Ishikawa (cell line): ENCODE data around the gene ADCY9.

Experiments
- CEBPB ChIP-seq: IDR thresholded peaks from 2 replicates; pipeline ENCODE4 v1.6.1; 2012
- CREB1 ChIP-seq: IDR thresholded peaks from 2 replicates; pipeline ENCODE4 v1.6.1; 2012; ENCODE audit warnings: low read depth
- EGR1 ChIP-seq: IDR thresholded peaks from 2 replicates; pipeline ENCODE4 v1.6.1; 2012
- EP300 ChIP-seq: IDR thresholded peaks from 2 replicates; pipeline ENCODE4 v1.6.1; 2012; ENCODE audit warnings: borderline replicate concordance
- FOXM1 ChIP-seq: IDR thresholded peaks from 2 replicates; pipeline ENCODE4 v1.6.1; 2012; ENCODE audit warnings: low read depth, borderline replicate concordance
- MAX ChIP-seq: IDR thresholded peaks from 2 replicates; pipeline ENCODE4 v1.6.1; 2012
- NFIC ChIP-seq: IDR thresholded peaks from 2 replicates; pipeline ENCODE4 v1.6.1; 2012
- RAD21 ChIP-seq: IDR thresholded peaks from 2 replicates; pipeline ENCODE4 v1.6.1; 2012; ENCODE audit warnings: low read depth
- TAF1 ChIP-seq: IDR thresholded peaks from 2 replicates; pipeline ENCODE4 v1.6.1; 2012; ENCODE audit warnings: low read depth, mild to moderate bottlenecking
- TCF12 ChIP-seq: IDR thresholded peaks from 2 replicates; pipeline ENCODE4 v1.6.1; 2012; ENCODE audit warnings: low read depth
- TEAD4 ChIP-seq: IDR thresholded peaks from 2 replicates; pipeline ENCODE4 v1.6.1; 2012
- USF1 ChIP-seq: IDR thresholded peaks from 2 replicates; pipeline ENCODE4 v1.6.1; 2012
- YY1 ChIP-seq: IDR thresholded peaks from 2 replicates; pipeline ENCODE4 v1.6.1; 2012; ENCODE audit warnings: low read depth
- TF ChIP-seq, protein P1 (sequence below): IDR thresholded peaks from 2 replicates; pipeline ENCODE4 v1.6.1; 2012; ENCODE audit warnings: low read depth, mild to moderate bottlenecking

- TF ChIP-seq EGR1 (no peak), EP300 (no peak), CREB1 (no peak), CEBPB (no peak), MAX (no peak), NFIC (no peak), USF1 (no peak), FOXM1 (no peak), YY1 (no peak), RAD21 (no peak), TAF1 (no peak), TCF12 (no peak), TEAD4 (no peak)
- TF ChIP-seq, protein P1, sequence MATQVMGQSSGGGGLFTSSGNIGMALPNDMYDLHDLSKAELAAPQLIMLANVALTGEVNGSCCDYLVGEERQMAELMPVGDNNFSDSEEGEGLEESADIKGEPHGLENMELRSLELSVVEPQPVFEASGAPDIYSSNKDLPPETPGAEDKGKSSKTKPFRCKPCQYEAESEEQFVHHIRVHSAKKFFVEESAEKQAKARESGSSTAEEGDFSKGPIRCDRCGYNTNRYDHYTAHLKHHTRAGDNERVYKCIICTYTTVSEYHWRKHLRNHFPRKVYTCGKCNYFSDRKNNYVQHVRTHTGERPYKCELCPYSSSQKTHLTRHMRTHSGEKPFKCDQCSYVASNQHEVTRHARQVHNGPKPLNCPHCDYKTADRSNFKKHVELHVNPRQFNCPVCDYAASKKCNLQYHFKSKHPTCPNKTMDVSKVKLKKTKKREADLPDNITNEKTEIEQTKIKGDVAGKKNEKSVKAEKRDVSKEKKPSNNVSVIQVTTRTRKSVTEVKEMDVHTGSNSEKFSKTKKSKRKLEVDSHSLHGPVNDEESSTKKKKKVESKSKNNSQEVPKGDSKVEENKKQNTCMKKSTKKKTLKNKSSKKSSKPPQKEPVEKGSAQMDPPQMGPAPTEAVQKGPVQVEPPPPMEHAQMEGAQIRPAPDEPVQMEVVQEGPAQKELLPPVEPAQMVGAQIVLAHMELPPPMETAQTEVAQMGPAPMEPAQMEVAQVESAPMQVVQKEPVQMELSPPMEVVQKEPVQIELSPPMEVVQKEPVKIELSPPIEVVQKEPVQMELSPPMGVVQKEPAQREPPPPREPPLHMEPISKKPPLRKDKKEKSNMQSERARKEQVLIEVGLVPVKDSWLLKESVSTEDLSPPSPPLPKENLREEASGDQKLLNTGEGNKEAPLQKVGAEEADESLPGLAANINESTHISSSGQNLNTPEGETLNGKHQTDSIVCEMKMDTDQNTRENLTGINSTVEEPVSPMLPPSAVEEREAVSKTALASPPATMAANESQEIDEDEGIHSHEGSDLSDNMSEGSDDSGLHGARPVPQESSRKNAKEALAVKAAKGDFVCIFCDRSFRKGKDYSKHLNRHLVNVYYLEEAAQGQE, result no peak
Measured at GRCh38 chr16:3995001-3995400, 121.2 kb downstream of the ADCY9 start.
